ENCODE results near the gene SERINC3. TPM values are rescaled to one million over a fixed set of nuclear protein-coding genes. Genes with fewer than 3 reads are reported as not detected.

SERINC3 gene
- 100 to 1,000 TPM; 103 to 128 (median 110) TPM for total RNA-seq
- long read RNA-seq, donor 1, full-length matches to known transcripts: 190 of 214 reads
- long read RNA-seq, donor 1, partial matches to known transcripts: 13 of 214 reads
- long read RNA-seq, donor 1, other reads (novel, unspliced or antisense): 11 of 214 reads
- long read RNA-seq, donor 2, full-length matches to known transcripts: 75 of 91 reads
- long read RNA-seq, donor 2, partial matches to known transcripts: 9 of 91 reads
- long read RNA-seq, donor 2, other reads (novel, unspliced or antisense): 7 of 91 reads

- Histone ChIP-seq H3K36me3 (ENCODE audit: low read depth) (no peaks in the 10 kb centered on the region), H3K9me3 (no peaks in the 10 kb centered on the region), H3K4me1 (ENCODE audit: low read depth) (peaks cover 29% of the 10 kb centered on the region), H3K4me3 (peak within 1 kb of the TSS; percentile 99)
- DNase-seq (peak; percentile 97 to 98 (median 98)), ATAC-seq (peak; percentile 99)
- intact Hi-C loops (cut with DNase I, micrococcal nuclease): no loop called here
- TF ChIP-seq CTCF (IDR thresholded peaks at IDR 0.05): no peak
These were observed at the start of gene SERINC3 for GRCh38 chr20:44521484-44522481. TSS of gene SERINC3 (minus strand) at chr20:44522070. CDS start at chr20:44521951, 119 bp downstream.

GRCh38 chr20:44571362-44571988, 49.6 kb upstream of the SERINC3 start:
- no peaks in the 10 kb centered on the region for H3K4me1 ChIP-seq (ENCODE audit: low read depth)
- H3K36me3 ChIP-seq (ENCODE audit: low read depth): no peaks in the 10 kb centered on the region
- H3K9me3 ChIP-seq: no peaks in the 10 kb centered on the region
- intact Hi-C loops (cut with DNase I, micrococcal nuclease): no loop called here
- TF ChIP-seq CTCF (IDR thresholded peaks at IDR 0.05): no peak
- DNase-seq (no peak), ATAC-seq (no peak)
- H3K4me3 ChIP-seq: no peak overlapping the region

GRCh38 chr20:44570367-44570766, 48.5 kb upstream of the SERINC3 start:
- no peak for ATAC-seq
- H3K36me3 ChIP-seq (ENCODE audit: low read depth): no peaks in the 10 kb centered on the region

GRCh38 chr20:44566811-44567210, 44.9 kb upstream of the SERINC3 start:
- no peaks in the 10 kb centered on the region for H3K36me3 ChIP-seq (ENCODE audit: low read depth)
- H3K4me3 ChIP-seq: no peak overlapping the region
- no peak for TF ChIP-seq CTCF (IDR thresholded peaks at IDR 0.05)
- no peaks in the 10 kb centered on the region for H3K9me3 ChIP-seq
- intact Hi-C loops (cut with DNase I, micrococcal nuclease): no loop called here
- ATAC-seq (no peak), DNase-seq (no peak)
- peaks cover 3% of the 10 kb centered on the region for H3K4me1 ChIP-seq (ENCODE audit: low read depth)

More at GRCh38 chr20:44570367-44570766, 48.5 kb upstream of the SERINC3 start:
- intact Hi-C loops (cut with DNase I, micrococcal nuclease): no loop called here
- Histone ChIP-seq H3K9me3 (no peaks in the 10 kb centered on the region), H3K4me3 (no peak overlapping the region), H3K4me1 (ENCODE audit: low read depth) (peaks cover 3% of the 10 kb centered on the region)
- DNase-seq: no peak
- no peak for TF ChIP-seq CTCF (IDR thresholded peaks at IDR 0.05)

GRCh38 chr20:44566018-44566417, 44.1 kb upstream of the SERINC3 start:
- ATAC-seq (no peak), DNase-seq (no peak)
- peaks cover 3% of the 10 kb centered on the region for H3K4me1 ChIP-seq (ENCODE audit: low read depth)
- H3K4me3 ChIP-seq: no peak overlapping the region
- intact Hi-C loops (cut with DNase I, micrococcal nuclease): no loop called here
- no peaks in the 10 kb centered on the region for H3K9me3 ChIP-seq
- no peak for TF ChIP-seq CTCF (IDR thresholded peaks at IDR 0.05)
- no peaks in the 10 kb centered on the region for H3K36me3 ChIP-seq (ENCODE audit: low read depth)

Data from mucosa of descending colon (tissue), 3 donors.